Measurements from ENCODE around the gene ZNF575.

- TF ChIP-seq CTCF (IDR thresholded peaks at IDR 0.05): peak; percentile 55 to 70 (median 70)
- no peak for TF ChIP-seq POLR2A (IDR thresholded peaks at IDR 0.05; ENCODE audit: low read depth)
- TF ChIP-seq POLR2AphosphoS5 (IDR thresholded peaks at IDR 0.05): peak; percentile 39 to 59
These were observed 2.1 kb downstream of the ZNF575 start for GRCh38 chr19:43534816-43535761.
